HG02571 (cell line): ENCODE data around the gene SYNE4.

Experiments used
- ATAC-seq: cut with Tn5 transposase; IDR thresholded peaks from one replicate; pipeline ENCODE4 v1.9.1; 2021; ENCODE audit warnings: mild to moderate bottlenecking, moderate library complexity; ENCODE audit not compliant: unreplicated experiment

Gene SYNE4

DNA sequence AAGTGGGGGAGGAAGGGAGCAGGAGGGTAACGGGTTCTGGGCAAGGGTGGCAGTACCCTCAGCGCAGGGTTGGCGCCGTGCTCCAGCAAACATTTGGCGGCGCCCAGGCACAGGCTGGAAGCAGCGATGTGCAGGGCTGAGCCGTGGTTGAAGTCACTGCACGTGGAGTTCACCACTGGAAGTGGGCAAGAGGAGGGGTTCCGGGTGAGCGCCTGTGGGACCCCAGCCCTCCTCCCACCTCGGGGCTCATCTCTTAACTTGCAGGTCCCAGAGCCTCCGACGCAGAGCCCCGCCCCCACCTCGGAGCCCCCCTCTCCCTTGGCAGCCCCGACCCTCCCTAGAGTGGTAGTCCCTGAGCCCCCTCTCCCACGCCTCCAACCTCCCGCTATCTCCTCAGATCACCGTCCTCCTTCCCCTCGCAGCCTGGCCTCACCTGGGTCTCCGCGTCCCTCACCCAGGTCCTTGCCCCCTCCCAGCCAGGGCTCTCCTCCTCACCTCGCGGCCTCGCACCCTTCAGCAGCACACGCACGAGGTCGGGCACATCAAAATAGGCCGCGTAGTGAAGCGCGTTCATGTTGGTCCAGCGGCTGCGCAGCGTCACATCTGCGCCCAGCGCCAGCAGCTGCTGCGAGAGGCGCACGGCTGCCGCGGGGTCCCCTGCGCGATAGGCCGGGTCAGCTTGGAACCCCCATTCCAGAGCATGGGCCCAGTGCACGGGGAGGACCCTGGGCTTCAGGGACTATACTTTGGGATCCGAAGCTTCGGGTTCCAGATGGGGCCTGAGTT lies 17.7 kb upstream of the SYNE4 start:
- ATAC-seq = no peak

DNA sequence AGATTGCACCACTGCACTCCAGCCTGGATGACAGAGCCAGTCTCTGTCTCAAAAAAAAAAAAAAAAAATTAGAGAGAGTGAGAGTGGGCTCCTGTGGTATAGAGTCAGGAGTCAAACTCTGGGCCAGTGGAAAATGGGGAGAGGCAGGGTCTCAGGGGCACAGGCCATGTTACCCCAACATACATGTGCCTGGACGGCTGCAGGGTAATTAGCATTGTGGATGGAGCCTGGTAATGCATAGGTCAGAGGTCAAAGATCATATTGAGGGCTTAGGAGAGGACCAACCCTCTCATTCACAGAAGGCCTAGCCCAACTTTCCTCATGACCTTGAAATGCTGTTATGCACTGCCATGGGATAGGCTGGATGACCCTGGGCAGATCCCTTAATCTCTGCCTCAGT lies 16.9 kb upstream of the SYNE4 start:
- no peak for ATAC-seq

DNA sequence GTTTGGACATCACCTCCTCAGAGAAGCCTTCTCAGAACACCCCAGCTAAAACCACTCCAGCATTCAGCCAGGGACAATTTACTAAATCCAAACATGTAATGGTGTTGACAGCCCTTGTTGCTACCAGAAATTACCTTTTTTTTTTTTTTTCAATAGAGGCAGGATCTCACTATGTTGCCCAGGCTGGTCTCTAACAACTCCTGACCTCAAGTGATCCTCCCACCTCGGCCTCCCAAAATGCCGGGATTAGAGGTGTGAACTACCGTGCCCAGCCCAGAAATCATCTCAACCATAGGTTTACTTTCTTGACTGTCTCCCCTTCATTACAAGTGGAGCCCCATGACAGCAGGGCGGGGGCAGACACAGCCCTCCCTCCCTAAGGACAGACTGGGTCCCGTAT lies 14.8 kb upstream of the SYNE4 start:
- ATAC-seq = no peak

DNA sequence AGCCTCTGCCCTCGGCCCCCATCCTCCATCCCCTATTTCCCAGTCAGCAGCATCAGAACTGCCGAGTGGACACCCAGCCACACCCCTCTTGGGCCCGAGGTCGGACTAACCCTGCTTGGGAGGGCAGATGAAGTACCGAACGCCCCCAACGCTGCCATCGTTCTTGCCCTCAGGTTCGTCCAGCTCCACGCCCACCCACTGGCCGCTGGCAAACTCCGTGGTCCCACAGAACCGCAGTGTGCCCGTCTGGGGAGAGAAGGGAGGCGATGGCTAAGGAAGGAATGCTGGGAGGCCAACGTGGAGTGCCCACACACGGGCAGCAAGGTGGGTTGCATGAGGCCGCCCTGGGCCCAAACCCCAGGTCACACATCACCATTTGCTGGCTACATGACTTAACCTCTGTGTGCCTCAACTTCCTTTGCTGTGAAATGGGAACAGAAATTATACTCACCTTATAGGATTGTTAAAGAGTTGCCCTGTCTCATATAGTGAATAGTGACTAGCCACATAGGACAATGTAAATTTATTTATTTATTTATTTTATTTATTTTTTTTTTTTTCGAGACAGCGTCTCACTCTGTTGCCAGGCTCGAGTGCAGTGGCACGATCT lies 10.6 kb upstream of the SYNE4 start:
- ATAC-seq = no peak

DNA sequence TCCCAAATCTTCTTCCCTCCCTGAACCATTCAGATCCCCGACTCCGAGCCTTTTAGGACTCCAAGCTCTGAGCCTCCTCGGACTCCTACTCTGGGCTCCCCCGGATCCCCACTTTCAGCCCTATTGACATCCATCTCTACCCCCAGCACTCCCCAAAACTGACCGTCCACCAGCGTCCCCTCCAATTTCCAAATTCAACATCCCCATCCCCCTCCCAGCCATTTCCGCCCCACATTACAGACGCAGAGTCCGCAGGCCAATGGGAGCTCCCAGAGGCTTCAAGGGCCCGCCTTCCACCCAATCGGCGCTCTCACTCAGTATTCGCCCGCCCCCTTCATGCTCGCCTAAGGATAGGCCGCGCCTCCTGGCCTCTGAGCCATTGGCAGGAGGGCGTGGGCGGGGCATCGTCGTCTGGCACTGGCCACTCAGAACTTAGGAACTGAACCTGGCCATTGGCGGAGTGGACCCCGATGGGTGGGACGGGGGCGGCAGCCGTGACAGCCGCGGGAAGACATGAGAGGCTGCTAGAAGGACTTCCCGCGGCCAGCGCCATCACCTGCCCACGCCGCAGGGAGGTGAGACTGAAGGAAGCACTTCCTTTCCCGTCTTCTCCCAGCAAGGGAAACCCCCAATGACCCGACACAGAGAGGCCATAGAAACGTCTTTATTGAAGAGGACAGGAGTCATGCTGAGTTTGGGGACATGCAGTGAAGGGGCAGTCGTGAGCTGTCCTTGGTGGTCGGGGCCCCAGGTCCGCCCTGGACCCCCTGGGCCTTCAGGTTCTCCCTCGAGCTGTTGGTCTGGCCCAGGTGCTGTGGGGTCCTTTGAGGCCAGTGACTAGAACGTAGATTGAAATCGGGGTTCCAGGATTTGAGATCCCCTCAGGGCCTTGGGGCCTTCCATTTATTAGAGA lies 5.7 kb upstream of the SYNE4 start, which contains the start of gene ALKBH6:
Gene ALKBH6 (minus strand): TSS at position 202 of the 913 bp plus-strand sequence. CDS start 816 bp downstream, outside the sequence.
- ATAC-seq = peak; percentile 91

DNA sequence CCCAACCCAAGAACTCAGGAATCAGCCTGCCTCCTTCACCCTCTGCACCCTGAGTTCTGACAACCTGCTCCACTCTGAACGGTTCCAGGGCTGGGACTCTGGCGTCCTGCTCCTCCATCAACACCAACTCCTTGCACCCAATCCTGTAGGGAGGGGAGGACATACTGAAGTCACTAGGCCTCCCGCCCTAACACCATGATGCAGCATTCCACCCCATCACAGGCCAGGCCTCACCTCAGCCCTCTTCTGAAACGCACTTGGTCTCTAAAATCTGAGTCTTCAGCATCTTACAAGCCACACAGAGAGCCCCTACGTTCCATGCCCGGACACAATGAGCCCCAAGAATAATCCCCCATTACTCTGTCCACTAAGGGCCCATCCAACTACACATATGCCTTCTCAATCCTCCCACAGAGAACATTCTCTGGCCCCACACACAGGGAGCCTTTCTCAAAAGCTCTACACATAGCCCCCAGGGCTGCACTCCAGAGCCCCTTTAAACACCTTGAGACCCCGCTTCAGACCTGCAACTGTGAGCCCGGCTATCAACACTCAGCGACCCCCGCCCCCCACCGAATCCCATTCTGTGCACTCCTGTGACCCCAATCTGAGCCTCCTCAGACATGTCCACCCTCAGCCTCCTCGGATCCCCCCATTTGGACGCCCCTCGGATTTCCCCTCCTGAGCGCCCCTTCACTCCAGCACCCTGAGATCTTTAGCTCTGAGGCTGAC lies 4.8 kb upstream of the SYNE4 start:
- no peak for ATAC-seq

DNA sequence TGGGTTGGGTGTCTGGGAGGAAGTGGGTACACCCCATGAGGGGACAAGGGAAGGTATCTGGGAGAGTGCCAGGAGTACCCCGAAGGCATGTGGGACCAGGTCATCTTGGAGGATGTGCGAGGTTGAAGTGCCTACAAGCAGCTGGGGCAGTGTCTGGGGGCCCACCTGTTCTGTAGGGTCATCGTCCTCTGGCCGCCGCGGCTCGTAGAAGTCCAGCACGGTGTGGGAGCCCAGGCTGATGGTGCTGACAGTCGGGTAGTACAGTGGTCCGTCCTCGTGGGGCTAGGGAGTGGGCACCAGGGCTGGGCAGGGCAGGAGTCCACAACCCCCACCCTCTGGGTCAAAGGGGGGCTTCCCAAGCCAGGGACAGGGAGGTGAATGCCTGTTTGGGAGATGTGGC lies 1.8 kb upstream of the SYNE4 start:
- ATAC-seq = no peak

DNA sequence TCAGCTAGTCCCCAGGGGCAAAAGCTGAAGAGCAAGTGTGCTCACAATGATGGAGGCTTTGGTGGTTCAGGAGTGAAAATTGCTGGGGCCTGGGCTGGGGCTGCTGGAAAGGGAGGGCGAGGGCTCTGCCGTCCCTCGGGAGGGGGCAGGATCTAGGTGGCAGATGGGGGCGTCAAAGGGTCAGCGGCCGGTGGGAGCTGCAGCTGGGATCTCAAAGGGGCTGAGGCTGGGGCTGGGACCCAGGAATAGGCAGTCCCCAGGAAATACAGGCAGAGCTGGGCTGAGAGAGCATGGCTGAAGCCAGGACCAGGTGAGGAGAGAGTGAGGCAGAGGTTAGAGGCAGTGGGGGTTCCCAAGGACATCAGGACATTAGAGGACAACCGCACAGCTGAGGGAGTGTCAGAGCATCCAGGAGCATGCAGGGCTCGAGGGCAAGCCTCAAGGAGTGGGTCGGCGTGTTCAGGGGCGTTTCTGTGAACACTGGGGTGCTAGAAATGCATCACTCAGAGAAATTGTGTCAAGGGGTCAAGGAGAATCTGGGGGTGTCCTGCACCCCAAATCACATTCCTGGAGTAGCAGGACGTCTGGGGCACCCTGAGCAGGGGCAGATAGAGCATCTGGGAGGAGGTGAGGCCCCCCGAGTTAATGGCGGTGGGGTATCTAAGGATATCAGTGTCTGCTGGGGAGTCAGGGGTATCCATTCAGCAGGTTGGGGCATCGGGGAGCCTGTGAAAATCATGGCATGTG lies 1.2 kb upstream of the SYNE4 start:
- no peak for ATAC-seq

DNA sequence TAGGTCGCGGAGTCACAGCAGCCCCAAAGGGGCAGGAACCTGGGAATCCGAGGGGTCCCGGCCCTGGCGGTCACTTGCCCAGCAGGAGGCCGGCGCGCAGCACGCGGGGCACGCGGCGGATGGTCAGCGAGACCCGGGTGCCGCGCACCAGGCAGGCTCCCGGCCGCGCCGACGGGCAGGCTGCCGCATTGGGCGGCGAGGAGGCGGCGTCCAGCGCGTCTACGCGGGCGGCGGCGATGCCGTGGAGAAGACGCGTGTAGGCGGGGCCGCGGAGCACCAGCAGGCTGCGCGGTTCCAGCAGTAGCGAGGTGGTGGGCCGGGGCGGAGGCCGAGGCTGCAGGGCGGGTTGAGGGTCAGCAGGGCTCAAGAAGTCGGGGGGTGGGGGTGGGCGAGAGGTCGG lies 607 bp upstream of the SYNE4 start:
- ATAC-seq = no peak

DNA sequence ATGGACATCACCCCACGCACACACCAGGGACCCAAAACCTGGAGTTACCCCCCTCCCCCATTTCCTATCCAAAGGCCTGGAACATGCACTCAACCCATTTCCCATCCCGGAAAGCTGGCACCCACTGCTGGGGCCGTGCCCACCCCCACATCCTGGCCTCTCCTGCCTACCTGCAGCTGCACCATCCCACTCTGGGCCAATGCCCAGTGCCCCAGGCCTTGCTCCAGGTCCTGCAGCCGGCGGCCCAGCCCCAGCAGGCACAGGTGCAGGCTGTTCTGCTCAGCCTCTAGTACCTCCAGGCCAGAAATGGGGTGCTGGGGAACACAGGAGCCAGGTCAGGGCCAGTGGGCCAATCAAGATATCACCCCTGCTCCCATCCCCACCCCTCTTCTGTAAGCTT lies 1.7 kb downstream of the SYNE4 start:
- no peak for ATAC-seq

DNA sequence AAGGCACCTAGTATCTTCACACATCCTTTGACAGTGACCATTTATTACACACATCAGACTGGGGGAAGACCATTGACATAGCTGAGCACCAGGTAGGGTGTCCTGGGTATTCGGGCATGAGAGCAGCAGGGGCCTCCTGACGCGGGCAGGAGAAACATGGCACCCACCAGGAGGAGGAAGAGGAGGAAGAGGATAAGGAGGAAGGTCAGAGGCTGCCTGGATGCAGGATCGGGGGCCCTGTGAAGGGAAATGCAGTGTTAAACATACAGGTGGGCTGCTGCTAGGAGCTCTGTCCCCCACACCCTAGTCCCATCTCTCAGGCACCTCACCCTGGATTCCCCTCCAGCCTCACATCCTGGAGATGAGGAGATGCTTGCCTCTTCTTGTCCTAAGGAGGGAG lies 5.3 kb downstream of the SYNE4 start:
- no peak for ATAC-seq

DNA sequence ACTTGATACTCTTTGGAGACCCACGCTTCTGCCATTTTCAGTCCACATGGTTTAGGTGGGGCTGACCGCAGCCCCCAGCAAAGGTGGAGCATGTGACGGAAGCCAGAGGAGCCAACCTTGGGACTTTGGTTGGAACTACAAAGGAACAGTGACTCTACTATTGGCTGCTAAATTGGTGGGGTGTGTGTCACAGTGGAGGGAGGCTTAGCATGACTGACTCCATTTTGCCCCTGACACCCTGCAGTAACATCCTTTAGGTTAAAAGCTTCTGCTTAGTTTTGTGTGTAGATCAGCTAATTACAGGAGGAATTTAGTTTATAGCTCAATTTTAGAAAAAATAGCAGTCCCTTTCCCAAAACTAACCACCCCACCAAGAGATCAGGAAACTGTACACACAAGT lies 7.0 kb downstream of the SYNE4 start:
- ATAC-seq = no peak

DNA sequence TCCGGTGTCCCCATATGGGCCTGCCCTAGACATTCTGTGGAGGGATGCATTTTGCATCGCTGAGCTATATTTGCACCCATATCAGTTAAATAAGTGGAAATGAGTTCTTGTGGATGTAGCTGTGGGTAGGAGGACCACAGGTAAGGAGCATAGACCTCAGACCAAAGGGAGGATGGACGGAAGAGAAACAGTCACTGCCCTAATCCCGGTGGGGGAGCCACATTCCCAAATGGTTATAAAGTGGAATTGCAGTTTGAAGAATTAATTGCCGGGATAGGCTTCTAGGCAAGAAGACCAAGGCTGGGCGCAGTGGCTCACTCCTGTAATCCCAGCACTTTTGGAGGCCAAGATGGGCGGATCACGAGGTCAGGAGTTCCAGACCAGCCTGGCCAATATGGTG lies 11.8 kb downstream of the SYNE4 start:
- no peak for ATAC-seq

DNA sequence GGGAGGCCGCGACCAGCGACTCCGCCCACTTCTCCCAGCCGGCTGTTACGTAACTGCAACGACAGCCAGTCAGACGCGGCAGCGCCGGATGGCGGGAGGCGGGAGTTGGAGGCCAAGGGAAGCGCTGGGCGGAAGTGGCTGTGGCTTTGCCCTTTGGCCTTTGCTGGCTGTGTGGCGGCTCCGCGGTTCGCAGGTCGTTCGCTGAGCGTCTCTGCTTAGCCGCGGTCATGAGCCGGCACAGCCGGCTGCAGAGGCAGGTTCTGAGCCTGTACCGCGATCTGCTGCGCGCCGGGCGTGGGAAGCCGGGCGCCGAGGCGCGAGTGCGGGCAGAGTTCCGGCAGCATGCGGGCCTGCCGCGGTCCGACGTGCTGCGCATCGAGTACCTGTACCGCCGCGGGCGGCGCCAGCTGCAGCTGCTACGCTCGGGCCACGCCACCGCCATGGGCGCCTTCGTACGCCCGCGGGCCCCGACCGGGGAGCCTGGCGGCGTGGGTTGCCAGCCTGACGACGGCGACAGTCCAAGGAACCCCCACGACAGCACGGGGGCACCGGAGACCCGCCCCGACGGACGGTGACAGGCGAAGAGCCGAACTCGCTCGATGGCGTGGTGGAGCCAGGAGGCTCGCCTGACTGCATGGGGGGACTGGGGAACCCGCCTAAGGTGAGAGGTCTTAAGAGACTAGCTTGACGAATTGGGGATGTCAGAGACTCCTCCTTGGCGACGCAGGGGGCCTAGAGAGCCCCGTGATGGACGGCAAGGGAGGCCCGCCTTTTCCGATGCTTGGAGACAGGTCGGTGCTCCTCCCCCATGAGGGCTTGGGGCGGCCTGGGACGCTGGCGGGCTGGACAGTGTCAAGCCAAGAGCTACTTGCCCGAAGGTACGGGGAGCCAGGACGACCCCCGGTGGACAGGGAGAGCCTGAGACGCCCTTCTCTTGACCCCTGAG lies 13.3 kb downstream of the SYNE4 start, which contains the start of gene SDHAF1:
Gene SDHAF1 (plus strand): TSS at position 141 of the 946 bp plus-strand sequence. CDS start 87 bp downstream, at position 228.
- ATAC-seq = peak; percentile 77

DNA sequence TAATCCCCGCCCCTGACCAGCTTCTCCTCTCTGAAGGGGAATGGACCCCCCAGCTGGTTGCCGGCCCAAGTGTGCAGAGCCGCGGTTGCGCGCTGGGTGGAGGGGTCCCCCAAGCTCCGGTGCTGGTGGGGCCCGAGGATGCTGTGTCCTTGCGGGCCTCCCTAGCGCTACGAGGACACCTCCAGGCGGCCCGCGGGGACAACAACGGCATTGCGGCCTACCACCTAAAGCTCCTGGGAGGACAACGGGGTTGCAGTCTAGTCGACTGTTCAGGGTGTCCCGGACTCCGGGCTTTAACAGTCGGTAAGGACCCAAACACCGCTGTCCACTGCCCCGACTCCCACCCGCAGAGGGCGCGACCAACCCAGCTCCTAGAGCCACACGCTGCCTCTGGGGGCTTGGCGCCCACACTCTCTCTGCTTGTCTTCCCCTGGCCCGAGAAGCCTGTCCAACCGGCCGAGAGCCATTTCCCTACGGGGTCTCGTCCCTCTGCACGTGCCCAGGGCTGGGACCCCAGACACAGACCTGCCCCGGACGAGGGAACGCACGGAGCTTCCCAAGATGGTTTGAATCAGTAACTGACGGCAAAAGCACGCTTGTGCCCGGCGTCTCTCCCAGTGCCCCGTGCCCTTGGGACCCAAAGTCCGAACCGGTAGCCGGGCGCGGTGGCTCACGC lies 14.6 kb downstream of the SYNE4 start:
- ATAC-seq = no peak

DNA sequence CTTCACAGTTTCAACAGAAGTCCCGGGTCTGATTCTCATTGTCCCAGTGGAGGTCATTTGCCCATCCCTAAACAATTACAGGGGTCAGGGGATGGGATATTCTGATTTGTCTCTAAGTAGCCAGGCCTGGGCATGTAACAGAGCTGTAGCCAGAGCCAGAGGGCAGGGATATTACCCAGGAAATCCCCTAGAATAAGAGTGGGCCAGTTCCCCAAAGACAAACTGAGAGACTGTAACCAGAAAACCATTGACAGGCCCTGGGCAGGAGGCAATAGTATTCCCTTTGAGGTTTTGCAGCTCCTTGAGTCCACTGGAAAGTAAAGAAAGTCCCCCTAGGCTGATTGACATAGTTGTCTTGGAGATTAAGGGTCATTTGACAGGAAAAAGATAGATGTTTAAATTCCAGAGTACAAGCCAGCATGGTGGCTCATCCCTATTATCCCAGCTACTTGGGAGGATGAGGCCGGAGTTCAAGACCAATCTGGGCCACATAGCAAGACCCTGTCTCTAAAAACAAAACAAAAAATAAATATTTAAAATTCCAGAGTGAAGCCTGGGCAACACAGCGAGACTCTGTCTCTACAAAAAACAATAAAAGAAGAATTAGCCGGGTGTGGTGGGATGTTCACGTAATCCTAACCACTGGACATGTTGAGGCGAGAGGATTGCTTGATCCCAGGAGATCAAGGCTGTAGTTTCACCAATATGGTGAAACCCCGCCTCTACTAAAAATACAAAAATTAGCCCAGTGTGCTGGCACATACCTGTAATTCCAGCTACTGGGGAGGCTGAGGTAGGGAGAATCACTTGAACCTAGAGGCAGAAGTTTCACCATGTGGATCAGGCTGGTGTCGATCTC lies 15.5 kb downstream of the SYNE4 start:
- ATAC-seq = no peak

DNA sequence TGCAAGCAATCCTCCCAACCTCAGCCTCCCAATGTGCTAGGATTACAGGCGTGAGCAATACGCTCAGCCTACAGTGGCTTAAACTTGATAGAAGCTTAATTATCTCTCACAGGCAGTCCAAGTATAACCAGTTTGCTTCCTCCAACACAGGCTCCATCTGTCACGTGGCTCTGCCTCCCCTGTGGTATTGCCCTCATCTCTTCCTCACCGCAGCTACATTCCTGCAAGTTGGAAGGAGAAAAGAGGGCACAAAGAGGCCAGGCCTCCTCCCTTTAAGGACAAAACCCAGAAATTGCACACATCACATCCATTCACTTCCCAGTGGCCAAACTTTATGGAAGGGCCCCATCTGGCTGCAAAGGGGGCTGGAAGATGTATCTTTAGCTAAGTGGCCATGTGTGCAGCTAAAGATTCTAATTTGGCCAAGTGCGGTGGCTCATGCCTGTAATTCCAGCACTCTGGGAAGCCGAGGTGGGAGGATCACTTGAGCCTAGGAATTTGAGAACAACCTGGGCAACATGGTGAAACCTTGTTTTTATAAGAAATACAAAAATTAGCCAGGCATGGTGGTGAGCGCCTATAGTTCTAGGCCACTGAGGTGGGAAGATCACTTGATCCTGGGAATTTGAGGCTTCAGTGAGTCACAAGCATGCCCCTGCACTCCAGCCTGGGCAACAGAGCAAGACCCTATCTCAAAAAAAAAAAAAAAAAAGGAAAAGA lies 16.7 kb downstream of the SYNE4 start:
- no peak for ATAC-seq
